ENCODE results near the gene EFNA5.

The EFNA5 gene

GRCh38 chr5:107555425-107556090 lies 115.2 kb downstream of the EFNA5 start:
- no peak for DNase-seq
- intact Hi-C loops (cut with DNase I): no loop called here

- intact Hi-C loops (cut with DNase I): no loop called here
- DNase-seq: no peak
Measured at GRCh38 chr5:107554776-107555424, 115.8 kb downstream of the EFNA5 start.

- no peak for DNase-seq
- intact Hi-C loops (cut with DNase I): no loop called here
Measured at GRCh38 chr5:107553117-107553555, 117.6 kb downstream of the EFNA5 start.

- intact Hi-C loops (cut with DNase I): no loop called here
- DNase-seq: no peak
Measured at GRCh38 chr5:107551088-107551487, 119.6 kb downstream of the EFNA5 start.

GRCh38 chr5:107549567-107549966 lies 121.2 kb downstream of the EFNA5 start:
- intact Hi-C loops (cut with DNase I): no loop called here
- no peak for DNase-seq

GRCh38 chr5:107548477-107548876 lies 122.3 kb downstream of the EFNA5 start:
- intact Hi-C loops (cut with DNase I): no loop called here
- DNase-seq: no peak

- intact Hi-C loops (cut with DNase I): no loop called here
- DNase-seq: no peak
Measured at GRCh38 chr5:107546719-107547118, 124.0 kb downstream of the EFNA5 start.

GRCh38 chr5:107545486-107545885 lies 125.3 kb downstream of the EFNA5 start:
- intact Hi-C loops (cut with DNase I): no loop called here
- DNase-seq: no peak

GRCh38 chr5:107544967-107545366 lies 125.8 kb downstream of the EFNA5 start:
- no peak for DNase-seq
- intact Hi-C loops (cut with DNase I): no loop called here

- intact Hi-C loops (cut with DNase I): no loop called here
- no peak for DNase-seq
Measured at GRCh38 chr5:107544476-107544875, 126.3 kb downstream of the EFNA5 start.

GRCh38 chr5:107543868-107544267 lies 126.9 kb downstream of the EFNA5 start:
- intact Hi-C loops (cut with DNase I): no loop called here
- DNase-seq: no peak

- intact Hi-C loops (cut with DNase I): no loop called here
- peak in 5 of 10 donors; percentile 10 to 89 (median 68) for DNase-seq
Measured at GRCh38 chr5:107542831-107543231, 127.9 kb downstream of the EFNA5 start.

- intact Hi-C loops (cut with DNase I): no loop called here
- peak in 1 of 10 donors; percentile 20 for DNase-seq
Measured at GRCh38 chr5:107542428-107542827, 128.3 kb downstream of the EFNA5 start.

GRCh38 chr5:107541400-107541799 lies 129.3 kb downstream of the EFNA5 start:
- intact Hi-C loops (cut with DNase I): no loop called here
- DNase-seq: no peak

- no peak for DNase-seq
- intact Hi-C loops (cut with DNase I): no loop called here
Measured at GRCh38 chr5:107539726-107540330, 130.9 kb downstream of the EFNA5 start.

GRCh38 chr5:107538805-107539445 lies 131.8 kb downstream of the EFNA5 start:
- intact Hi-C loops (cut with DNase I): no loop called here
- DNase-seq: no peak

GRCh38 chr5:107538331-107538730 lies 132.4 kb downstream of the EFNA5 start:
- intact Hi-C loops (cut with DNase I): no loop called here
- DNase-seq: no peak

GRCh38 chr5:107535849-107536248 lies 134.9 kb downstream of the EFNA5 start:
- no peak for DNase-seq
- intact Hi-C loops (cut with DNase I): no loop called here

- DNase-seq: no peak
- intact Hi-C loops (cut with DNase I): no loop called here
Measured at GRCh38 chr5:107533910-107534876, 136.5 kb downstream of the EFNA5 start.

GRCh38 chr5:107532916-107533315 lies 137.8 kb downstream of the EFNA5 start:
- intact Hi-C loops (cut with DNase I): no loop called here
- no peak for DNase-seq
